Body of pancreas (tissue), 4 donors: ENCODE measurements around the gene APC2.

Source experiments
- CTCF ChIP-seq, 7 experiments: fragments of 450-650 bp in 4 of 7; fragments of 200-600 bp in 3 of 7; sonication (generic) in 3 of 7; IDR thresholded peaks; one replicate each; pipeline ENCODE4 v1.5.1; 2016 to 2019; ENCODE audit warnings: antibody characterized with exemption in 7 of 7
- POLR2A ChIP-seq, 3 donors: fragments of 450-650 bp; IDR thresholded peaks; one replicate each; pipeline ENCODE4 v1.6.1; 2016; ENCODE audit warnings: antibody characterized with exemption in 3 of 3, mild to moderate bottlenecking in 2 of 3

- no peak for TF ChIP-seq CTCF (IDR thresholded peaks at IDR 0.05)
- TF ChIP-seq POLR2A (IDR thresholded peaks at IDR 0.05) = no peak
These were observed 72.1 kb downstream of the APC2 start for GRCh38 chr19:1522061-1522460.
